GM23338 (cell line): Measurements from ENCODE around the gene EEPD1. TPM values are rescaled to one million over a fixed set of nuclear protein-coding genes. Genes with fewer than 3 reads are reported as not detected.

ENCODE experiments used
- polyA plus RNA-seq: library from polyadenylated mRNA; unstranded; fragments of >200 nt; fragmentation: Nextera tagmentation; extraction: Ambion mirVana; gene quantifications from 2 replicates; pipeline ENCODE4 v1.2.1, GENCODE V29; 2016
- total RNA-seq: library from RNA; depleted of rRNA; stranded (reverse); fragments of >200 nt; shearing (Covaris generic); gene quantifications from 2 replicates; pipeline ENCODE4 v1.2.3, GENCODE V29; 2014
- TF ChIP-seq, protein P1 (sequence below): fragments of 250-450 bp; sonication (Bioruptor Pico); IDR thresholded peaks from 2 replicates; pipeline ENCODE4 v1.5.0; 2020; ENCODE audit warnings: mild to moderate bottlenecking, moderate library complexity
- TF ChIP-seq, protein P2 (sequence below), 2 experiments: fragments of 200-600 bp in 1 of 2; sonication (generic) in 1 of 2; conservative IDR thresholded peaks; 2 replicates each; pipeline versions ENCODE4 v1.5.1 to v1.6.1; 2016 to 2017; ENCODE audit warnings: antibody characterized with exemption in 2 of 2, low read depth in 2 of 2, mild to moderate bottlenecking in 2 of 2, moderate library complexity in 1 of 2
- TF ChIP-seq, protein P3 (sequence below): IDR thresholded peaks from one replicate; pipeline ENCODE4 v1.6.1; 2018; ENCODE audit warnings: antibody characterized with exemption; ENCODE audit not compliant: unreplicated experiment

Gene EEPD1
- total and polyA plus RNA-seq, 2 experiments from 2014 or later: 4.1 to 17.1 TPM

DNA sequence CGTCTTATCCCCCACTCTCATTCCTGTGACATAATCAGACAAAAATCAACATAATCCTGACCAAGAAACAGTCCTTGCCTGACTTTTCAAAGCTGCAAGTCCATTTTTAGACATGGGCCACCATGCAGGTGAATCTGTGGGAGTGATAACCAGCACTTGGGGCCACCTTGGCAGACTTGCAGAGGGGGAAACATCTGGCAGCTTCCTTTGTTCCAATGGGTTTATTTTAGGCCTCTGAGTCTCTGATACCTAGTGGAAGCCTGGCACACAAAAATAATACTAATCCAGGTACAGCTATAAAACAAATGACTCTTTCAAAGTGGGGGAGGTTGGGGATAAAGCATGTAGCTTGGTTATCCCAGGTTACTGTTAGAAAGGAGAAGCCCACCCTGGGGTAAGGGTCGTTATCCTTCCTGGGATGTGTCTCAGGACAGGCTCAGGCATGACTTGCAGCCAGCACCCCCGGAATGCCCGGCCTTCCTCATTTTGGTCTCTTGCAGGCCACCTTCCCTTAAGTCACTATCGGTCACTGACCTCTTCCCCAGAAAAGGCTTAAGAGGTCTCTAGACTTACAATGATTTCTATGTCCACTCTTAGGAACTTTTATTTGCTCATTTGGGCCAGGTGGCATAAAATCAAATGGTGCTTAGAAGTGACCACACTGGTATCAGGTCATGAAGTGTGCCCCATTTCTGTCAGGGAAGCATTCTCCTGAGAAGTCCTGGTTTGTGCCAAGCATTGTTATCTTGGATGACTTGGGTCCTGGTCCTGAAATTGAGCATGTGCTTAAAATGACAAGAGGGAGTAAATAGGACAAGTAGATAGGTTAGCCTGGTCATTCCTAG lies 37.6 kb downstream of the EEPD1 start (continued):
- TF ChIP-seq, protein P1, sequence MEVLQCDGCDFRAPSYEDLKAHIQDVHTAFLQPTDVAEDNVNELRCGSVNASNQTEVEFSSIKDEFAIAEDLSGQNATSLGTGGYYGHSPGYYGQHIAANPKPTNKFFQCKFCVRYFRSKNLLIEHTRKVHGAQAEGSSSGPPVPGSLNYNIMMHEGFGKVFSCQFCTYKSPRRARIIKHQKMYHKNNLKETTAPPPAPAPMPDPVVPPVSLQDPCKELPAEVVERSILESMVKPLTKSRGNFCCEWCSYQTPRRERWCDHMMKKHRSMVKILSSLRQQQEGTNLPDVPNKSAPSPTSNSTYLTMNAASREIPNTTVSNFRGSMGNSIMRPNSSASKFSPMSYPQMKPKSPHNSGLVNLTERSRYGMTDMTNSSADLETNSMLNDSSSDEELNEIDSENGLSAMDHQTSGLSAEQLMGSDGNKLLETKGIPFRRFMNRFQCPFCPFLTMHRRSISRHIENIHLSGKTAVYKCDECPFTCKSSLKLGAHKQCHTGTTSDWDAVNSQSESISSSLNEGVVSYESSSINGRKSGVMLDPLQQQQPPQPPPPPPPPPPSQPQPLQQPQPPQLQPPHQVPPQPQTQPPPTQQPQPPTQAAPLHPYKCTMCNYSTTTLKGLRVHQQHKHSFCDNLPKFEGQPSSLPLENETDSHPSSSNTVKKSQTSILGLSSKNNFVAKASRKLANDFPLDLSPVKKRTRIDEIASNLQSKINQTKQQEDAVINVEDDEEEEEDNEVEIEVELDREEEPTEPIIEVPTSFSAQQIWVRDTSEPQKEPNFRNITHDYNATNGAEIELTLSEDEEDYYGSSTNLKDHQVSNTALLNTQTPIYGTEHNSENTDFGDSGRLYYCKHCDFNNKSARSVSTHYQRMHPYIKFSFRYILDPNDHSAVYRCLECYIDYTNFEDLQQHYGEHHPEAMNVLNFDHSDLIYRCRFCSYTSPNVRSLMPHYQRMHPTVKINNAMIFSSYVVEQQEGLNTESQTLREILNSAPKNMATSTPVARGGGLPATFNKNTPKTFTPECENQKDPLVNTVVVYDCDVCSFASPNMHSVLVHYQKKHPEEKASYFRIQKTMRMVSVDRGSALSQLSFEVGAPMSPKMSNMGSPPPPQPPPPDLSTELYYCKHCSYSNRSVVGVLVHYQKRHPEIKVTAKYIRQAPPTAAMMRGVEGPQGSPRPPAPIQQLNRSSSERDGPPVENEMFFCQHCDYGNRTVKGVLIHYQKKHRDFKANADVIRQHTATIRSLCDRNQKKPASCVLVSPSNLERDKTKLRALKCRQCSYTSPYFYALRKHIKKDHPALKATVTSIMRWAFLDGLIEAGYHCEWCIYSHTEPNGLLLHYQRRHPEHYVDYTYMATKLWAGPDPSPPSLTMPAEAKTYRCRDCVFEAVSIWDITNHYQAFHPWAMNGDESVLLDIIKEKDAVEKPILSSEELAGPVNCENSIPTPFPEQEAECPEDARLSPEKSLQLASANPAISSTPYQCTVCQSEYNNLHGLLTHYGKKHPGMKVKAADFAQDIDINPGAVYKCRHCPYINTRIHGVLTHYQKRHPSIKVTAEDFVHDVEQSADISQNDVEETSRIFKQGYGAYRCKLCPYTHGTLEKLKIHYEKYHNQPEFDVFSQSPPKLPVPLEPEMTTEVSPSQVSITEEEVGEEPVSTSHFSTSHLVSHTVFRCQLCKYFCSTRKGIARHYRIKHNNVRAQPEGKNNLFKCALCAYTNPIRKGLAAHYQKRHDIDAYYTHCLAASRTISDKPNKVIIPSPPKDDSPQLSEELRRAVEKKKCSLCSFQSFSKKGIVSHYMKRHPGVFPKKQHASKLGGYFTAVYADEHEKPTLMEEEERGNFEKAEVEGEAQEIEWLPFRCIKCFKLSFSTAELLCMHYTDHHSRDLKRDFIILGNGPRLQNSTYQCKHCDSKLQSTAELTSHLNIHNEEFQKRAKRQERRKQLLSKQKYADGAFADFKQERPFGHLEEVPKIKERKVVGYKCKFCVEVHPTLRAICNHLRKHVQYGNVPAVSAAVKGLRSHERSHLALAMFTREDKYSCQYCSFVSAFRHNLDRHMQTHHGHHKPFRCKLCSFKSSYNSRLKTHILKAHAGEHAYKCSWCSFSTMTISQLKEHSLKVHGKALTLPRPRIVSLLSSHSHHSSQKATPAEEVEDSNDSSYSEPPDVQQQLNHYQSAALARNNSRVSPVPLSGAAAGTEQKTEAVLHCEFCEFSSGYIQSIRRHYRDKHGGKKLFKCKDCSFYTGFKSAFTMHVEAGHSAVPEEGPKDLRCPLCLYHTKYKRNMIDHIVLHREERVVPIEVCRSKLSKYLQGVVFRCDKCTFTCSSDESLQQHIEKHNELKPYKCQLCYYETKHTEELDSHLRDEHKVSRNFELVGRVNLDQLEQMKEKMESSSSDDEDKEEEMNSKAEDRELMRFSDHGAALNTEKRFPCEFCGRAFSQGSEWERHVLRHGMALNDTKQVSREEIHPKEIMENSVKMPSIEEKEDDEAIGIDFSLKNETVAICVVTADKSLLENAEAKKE (CRISPR knock-in tag): no peak
- TF ChIP-seq, protein P2, sequence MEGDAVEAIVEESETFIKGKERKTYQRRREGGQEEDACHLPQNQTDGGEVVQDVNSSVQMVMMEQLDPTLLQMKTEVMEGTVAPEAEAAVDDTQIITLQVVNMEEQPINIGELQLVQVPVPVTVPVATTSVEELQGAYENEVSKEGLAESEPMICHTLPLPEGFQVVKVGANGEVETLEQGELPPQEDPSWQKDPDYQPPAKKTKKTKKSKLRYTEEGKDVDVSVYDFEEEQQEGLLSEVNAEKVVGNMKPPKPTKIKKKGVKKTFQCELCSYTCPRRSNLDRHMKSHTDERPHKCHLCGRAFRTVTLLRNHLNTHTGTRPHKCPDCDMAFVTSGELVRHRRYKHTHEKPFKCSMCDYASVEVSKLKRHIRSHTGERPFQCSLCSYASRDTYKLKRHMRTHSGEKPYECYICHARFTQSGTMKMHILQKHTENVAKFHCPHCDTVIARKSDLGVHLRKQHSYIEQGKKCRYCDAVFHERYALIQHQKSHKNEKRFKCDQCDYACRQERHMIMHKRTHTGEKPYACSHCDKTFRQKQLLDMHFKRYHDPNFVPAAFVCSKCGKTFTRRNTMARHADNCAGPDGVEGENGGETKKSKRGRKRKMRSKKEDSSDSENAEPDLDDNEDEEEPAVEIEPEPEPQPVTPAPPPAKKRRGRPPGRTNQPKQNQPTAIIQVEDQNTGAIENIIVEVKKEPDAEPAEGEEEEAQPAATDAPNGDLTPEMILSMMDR (conservative IDR thresholded peaks at IDR 0.05; ENCODE audit: low read depth in 2 of 2): no peak
- TF ChIP-seq, protein P3, sequence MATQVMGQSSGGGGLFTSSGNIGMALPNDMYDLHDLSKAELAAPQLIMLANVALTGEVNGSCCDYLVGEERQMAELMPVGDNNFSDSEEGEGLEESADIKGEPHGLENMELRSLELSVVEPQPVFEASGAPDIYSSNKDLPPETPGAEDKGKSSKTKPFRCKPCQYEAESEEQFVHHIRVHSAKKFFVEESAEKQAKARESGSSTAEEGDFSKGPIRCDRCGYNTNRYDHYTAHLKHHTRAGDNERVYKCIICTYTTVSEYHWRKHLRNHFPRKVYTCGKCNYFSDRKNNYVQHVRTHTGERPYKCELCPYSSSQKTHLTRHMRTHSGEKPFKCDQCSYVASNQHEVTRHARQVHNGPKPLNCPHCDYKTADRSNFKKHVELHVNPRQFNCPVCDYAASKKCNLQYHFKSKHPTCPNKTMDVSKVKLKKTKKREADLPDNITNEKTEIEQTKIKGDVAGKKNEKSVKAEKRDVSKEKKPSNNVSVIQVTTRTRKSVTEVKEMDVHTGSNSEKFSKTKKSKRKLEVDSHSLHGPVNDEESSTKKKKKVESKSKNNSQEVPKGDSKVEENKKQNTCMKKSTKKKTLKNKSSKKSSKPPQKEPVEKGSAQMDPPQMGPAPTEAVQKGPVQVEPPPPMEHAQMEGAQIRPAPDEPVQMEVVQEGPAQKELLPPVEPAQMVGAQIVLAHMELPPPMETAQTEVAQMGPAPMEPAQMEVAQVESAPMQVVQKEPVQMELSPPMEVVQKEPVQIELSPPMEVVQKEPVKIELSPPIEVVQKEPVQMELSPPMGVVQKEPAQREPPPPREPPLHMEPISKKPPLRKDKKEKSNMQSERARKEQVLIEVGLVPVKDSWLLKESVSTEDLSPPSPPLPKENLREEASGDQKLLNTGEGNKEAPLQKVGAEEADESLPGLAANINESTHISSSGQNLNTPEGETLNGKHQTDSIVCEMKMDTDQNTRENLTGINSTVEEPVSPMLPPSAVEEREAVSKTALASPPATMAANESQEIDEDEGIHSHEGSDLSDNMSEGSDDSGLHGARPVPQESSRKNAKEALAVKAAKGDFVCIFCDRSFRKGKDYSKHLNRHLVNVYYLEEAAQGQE: no peak
